CD4-positive, alpha-beta T cell treated with Interleukin-21 for 1 hour (primary cell): ENCODE measurements around the gene ARL6IP6.
"Not testable (repeated sequence)": the region's sequence is repeated elsewhere in the genome, so short reads cannot be mapped to it uniquely, and the experiment has no call there.

Experiments
- DNase-seq: peaks from one replicate; pipeline ENCODE4 v3.0.0-alpha.2; 2020

ARL6IP6 gene

DNA sequence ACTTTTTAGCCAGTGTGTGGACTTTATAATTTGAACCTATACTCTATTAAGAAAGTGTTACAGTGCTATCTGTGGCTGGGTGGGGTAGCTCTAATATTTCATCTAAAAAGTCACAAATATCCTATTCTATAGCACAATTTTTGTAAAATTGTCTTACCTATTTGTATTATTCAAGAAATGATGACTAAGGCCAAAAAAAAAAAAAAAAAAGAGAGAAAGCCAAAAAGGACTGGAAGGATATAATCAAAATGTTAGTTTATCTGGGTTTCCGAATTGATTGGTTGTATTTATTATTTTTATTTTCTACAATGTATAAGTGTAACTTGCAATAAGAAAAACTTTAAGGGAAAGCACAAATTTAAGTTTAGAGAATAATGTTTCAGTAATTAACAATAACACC is 5.5 kb downstream of the ARL6IP6 start:
- no peak for DNase-seq

GRCh38 chr2:152729844-152730243 is 11.4 kb downstream of the ARL6IP6 start:
- DNase-seq = peak; percentile 34

- DNase-seq = peak; percentile 74
Observed at GRCh38 chr2:152730591-152731333, 12.3 kb downstream of the ARL6IP6 start.

DNA sequence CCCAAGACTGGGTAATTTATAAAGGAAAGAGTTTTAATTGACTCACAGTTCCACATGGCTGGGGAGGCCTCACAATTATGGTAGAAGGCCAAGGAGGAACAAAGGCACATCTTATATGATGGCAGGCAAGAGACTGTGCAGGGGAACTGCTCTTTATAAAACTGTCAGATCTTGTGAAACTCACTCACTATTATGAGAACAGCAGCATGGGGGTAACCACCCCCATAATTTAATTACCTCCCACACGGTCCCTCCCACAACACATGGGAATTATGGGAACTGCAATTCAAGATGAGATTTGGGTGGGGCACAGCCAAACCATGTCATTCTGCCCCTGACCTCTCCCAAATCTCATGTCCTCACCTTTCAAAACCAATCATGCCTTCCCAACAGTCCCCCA is 19.1 kb downstream of the ARL6IP6 start:
- DNase-seq = not testable (repeated sequence)

- DNase-seq = no peak
Observed at GRCh38 chr2:152738438-152738837, 20.0 kb downstream of the ARL6IP6 start.

DNA sequence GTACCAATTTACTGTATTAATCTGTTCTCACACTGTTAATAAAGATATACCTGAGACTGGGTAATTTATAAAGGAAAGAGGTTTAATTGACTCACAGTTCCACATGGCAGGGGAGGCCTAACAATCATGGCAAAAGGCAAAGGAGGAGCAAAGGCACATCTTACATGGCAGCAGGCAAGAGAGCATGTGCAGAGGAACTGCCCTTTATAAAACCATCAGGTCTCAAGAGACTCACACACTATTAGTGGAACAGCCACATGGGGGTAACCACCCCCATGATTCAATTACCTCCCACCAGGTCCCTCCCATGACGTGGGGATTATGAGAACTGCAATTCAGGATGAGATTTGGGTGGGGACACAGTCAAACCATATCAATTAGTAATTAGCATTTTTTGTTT is 21.3 kb downstream of the ARL6IP6 start:
- DNase-seq = not testable (repeated sequence)

GRCh38 chr2:152740743-152741328 is 22.4 kb downstream of the ARL6IP6 start:
- peak; percentile 72 for DNase-seq

DNA sequence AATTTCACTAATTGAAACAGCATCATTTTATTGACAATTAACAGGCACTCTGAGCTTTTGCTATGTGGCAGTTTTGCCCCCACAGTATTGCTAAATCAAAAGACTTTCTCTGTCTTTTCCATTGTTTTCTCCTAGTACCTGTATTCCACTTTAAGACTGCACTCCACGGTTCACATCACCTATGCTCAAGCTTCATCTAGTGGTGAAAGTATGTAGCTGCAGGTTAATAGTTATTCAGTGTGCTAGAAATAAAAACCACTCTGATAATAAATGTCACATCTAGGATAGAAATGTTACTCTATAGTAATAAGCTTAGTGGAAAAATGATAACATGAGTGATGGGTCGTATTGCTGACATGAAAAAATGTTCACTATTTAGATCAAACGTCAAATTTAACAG is 24.6 kb downstream of the ARL6IP6 start:
- peak; percentile 4 for DNase-seq

- not testable (repeated sequence) for DNase-seq
Observed at GRCh38 chr2:152747751-152748150, 29.3 kb downstream of the ARL6IP6 start.

DNA sequence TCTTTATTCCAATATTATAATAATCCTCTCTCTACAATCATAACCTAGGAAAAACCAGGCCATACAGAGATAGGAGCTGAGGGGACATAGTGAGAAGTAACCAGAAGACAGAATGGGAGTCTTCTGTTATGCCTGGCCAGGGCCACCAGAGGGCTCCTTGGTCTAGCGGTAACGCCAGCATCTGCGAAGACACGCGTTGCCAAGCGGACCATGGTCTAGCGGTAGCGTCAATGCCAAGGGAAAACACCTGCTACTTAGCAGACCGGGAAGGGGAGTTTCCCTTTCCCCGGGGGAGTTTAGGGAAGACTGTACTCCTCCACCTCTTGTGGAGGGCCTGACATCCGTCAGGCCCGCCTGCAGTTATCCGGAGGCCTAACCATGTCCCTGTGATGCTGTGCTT is 36.6 kb downstream of the ARL6IP6 start:
- DNase-seq = no peak

- DNase-seq = no peak
Observed at GRCh38 chr2:152759290-152760072, 41.1 kb downstream of the ARL6IP6 start.

GRCh38 chr2:152761214-152761613 is 42.8 kb downstream of the ARL6IP6 start:
- no peak for DNase-seq

DNA sequence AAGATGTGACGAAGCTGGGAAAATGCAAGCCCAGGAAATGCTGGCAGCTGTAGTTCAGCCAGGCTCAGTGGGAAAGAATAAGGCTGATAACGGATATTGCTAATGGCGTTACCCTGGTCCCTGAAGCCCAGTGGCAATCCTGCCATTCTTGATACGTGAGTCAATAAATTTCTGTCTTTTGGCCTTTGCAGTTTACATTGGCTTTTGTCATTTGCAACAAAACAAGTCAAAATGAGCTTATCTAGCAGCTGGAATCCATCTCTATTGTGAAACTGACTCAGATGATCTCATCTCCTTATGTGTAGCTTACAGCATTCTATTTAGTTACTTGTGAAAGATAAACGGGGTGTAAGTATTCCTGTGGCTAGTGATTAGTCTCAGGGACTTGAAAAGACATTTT is 43.8 kb downstream of the ARL6IP6 start:
- DNase-seq = no peak

DNA sequence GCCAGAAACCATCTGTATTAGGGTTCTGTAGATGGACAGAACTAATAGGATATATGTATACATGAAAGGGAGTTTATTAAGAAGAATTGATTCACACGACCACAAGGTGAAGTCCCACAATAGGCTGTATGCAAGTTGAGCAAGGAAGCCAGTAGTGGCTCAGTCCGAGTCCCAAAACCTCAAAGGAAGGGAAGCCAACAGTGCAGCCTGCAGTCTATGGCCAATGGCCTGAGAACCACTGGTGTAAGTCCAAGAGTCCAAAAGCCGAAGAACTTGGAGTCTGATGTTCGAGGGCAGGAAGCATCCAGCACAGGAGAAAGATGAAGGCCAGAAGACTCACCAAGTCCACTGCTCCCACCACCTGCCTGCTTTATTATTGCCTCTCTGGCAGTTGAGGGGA is 44.8 kb downstream of the ARL6IP6 start:
- not testable (repeated sequence) for DNase-seq

DNA sequence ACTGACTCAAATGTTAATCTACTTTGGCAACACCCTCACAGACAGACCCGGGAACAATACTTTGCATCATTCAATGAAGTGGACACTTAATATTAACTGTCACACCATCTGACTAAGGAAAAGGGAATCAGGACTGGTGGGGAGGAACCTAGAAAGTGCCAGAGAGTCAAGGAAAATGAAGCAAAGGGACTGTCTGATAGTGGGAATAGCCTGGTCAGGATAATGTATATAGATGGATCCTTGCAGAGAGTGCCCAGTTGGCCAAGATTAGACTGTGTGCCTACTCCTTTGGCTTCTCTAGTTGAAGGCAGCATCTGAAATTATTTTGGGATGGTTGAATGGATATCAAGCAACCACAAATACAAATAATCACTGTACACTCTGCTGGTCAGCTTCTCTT is 45.2 kb downstream of the ARL6IP6 start:
- no peak for DNase-seq

DNA sequence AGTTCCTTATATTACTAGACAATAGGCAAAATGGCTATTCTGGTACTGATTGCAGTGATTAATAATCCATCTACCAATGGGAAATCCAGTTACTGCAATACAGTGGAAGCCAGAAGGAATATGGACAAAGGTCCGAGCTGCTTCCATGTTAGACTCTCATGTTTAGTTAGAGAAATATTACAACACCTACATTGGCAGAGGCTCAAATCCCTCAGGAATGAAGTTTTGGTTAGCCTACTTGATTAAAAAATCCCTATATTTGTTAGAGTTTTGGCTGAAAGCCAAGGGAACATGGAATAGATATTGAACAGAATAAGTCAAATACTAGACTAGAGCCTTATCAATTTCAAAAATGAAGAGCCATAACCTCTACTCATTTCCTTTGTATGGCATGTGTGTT is 48.5 kb downstream of the ARL6IP6 start:
- DNase-seq = no peak

DNA sequence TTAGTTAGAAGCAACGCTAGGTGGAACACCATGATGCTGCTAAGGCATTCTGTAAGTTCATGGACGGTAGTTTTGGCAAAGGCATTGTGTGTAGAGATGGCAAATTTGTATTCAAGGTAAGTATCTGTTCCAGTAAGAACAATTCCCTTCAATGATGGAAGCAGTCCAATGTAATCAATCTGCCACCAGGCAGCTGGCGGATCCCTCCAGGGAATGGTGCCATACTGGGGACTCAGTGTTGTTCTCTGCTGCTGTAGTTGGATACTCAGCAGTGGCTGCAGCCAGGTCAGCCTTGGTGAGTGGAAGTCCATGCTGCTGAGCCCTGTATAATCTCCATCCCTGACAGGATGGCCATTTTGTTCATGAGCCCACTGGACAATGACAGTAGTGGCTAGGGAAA is 62.8 kb downstream of the ARL6IP6 start:
- DNase-seq = no peak

DNA sequence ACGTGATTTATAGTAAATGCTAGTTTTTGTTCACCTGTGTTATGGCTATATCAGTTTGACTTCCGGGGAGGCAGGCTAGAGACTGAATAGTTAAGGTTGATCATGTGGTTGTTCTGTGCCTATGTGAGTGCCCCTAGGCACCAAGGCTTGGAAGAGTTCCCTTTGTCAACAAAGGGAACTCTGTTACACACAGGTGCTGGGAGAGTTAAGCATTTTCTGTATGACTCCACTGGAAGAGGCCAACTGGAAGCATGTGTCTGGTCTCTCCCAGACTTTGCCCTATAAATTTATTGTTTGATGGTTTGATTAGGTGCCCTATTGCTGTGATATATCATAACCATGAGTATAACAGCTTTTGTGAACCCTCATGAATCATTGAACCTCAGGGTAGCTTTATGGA is 63.8 kb downstream of the ARL6IP6 start:
- DNase-seq = no peak

- DNase-seq = no peak
Observed at GRCh38 chr2:152790883-152791282, 72.5 kb downstream of the ARL6IP6 start.

DNA sequence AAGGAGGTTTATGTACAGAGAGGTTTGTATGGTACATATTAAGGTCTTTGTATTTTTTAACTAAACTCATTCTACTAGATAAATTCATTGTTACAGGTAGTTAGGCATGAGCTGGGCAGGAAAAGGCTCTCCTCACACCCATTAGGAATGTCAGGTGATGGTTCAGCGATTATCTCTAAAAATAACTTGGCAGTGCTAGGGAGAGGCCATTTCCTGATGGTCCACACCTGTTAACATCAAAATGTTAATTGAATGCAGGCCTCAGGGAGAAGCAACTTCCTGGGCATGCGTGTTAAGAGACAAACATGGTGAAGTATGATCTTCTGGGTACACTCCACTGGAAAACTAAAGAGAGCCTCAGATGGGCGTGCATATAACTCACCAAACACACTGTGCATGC is 73.6 kb downstream of the ARL6IP6 start:
- no peak for DNase-seq

- no peak for DNase-seq
Observed at GRCh38 chr2:152792974-152793373, 74.6 kb downstream of the ARL6IP6 start.

DNA sequence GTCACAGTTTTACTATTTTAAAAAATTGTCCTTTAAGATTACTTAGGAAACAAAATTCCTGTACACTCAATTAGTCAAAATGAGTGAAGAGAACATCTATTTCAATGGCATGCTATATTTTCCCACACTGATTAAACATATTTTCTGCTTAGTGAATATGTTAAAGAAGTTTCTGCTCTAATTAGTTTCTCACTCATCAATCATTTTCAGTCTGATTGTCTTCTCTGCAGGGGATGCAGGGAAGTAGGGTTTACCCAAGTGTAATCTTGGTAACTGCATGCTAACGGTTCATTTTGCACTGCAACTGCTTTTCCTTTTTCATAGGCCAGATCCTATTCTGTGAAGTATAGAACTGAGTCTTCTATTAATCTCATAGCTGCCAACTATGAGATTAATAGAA is 78.5 kb downstream of the ARL6IP6 start:
- DNase-seq = no peak

DNA sequence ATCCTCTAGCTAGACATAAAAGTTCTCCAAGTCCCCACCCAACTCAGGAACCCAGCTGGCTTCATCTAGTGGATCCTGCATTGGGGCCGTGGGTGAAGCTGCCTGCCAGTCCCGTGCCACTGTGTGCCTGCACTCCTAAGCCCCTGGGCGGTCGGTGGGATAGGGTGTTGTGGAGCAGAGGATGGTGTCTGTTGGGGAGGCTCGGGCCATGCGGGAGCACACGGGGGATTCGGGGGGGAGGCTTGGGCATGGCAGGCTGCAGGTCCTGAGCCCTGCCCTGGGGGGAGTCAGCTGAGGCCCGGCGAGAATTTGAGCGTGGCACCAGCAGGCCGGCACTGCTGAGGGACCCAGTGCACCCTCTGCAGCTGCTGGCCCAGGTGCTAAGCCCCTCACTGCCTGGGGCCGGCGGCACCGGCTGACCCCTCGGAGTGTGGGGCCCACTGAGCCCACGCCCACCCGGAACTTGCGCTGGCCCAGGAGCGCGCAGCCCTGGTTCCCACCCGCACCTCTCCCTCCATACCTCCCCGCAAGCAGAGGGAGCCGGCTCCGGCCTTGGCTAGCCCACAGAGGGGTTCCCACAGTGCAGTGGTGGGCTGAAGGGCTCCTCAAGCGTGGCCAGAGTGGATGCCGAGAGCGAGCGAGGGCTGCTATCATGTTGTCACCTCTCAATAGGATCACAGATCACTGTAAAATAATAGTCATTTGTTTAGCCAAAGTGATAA is 86.4 kb downstream of the ARL6IP6 start:
- DNase-seq = no peak
